HG02840 (cell line): ENCODE measurements around the gene HTR3B.
"Not testable (repeated sequence)": the region's sequence is repeated elsewhere in the genome, so short reads cannot be mapped to it uniquely, and the experiment has no call there.

Source experiments
- ATAC-seq: cut with Tn5 transposase; IDR thresholded peaks from one replicate; pipeline ENCODE4 v1.9.1; 2021; ENCODE audit warnings: mild to moderate bottlenecking, moderate library complexity, moderate number of reproducible peaks; ENCODE audit not compliant: unreplicated experiment, low FRiP score

HTR3B gene, protein sequence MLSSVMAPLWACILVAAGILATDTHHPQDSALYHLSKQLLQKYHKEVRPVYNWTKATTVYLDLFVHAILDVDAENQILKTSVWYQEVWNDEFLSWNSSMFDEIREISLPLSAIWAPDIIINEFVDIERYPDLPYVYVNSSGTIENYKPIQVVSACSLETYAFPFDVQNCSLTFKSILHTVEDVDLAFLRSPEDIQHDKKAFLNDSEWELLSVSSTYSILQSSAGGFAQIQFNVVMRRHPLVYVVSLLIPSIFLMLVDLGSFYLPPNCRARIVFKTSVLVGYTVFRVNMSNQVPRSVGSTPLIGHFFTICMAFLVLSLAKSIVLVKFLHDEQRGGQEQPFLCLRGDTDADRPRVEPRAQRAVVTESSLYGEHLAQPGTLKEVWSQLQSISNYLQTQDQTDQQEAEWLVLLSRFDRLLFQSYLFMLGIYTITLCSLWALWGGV

DNA sequence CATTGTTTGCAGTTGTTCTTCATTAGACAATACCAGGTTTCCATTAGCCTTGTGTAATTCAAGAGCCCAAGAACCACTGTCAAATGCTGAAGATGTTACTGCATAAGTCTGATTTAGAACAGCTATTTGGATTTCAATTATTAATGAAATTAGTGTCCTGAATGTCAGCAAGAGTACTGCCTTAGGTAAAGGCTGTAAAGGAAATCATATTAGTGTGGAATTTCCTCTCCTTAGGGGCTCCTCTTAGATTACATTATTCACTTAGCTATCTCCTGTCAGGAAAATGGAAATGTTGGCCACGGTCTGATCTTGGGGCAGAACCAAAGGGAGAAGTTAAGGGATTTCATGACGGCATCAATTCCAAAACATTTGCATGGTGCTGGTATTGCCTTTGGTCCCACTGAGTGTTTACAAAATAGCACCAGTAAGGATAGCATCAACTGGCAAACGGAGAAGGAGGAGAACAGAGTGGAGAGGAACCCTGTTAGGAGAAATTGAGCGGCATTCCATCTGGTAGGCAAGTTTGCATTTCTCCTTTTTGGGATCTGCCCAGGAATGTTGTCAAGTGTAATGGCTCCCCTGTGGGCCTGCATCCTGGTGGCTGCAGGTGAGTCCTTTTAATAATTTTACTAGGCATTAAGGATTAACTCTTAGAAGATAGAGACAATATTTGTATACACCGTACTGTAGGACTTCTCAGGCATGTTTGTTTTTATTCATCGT is at the start of gene HTR3B:
TSS of gene HTR3B (plus strand) at position 418 of the 723 bp plus-strand sequence. CDS start at position 556, 138 bp downstream.
- no peak for ATAC-seq

DNA sequence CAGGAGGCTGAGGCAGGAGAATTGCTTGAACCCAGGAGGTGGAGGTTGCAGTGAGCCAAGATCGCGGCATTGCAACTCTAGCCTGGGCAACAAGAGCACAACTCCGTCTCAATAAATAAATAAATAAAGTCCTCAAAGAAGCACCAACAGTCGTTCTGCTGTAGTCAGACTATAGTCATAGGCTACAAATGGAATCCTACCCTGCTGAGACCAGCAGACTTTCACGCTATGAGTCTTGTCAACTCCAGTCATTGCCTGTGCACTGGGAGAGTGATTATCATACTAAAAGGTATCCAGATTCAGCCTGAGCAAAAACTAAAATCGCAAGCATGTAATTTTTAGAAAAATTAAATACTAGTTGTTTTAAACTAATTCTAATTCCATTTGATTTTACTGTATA is 48.8 kb upstream of the HTR3B start:
- no peak for ATAC-seq

DNA sequence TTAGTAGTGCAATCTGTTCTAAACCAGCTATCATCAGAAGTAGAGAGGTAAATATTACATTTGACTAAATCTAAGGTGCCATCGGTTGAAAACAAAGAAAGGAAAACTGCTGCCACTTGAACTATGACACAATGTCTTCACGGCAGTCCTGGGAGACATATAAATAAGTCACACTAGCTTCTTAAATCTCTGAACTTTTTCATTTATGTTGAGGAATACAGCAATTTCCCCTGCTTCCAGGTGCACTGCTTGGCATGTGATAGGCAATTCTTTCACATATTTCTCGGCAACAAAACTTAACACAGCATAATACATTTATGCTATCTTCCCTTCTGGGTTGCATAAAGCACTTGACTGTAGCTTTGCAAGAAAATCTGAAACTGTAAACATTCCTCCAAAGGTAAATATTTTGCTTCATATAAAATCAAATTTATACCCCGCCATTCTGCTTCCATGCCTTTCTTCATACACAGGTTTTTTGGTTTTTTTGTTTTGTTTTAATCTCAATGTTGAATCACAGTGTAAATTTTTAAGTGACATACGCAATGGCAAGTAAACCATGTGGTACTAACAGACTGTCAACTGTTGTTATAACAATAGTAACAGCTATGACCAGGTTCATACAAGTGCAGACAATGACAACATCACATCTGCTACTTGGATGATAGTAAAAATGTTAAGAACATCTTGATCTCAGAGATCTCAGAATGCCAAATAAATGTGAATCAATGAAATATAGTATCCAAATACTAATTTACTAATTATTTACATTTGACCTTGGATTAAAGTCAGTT is 47.4 kb upstream of the HTR3B start:
- ATAC-seq, result no peak

DNA sequence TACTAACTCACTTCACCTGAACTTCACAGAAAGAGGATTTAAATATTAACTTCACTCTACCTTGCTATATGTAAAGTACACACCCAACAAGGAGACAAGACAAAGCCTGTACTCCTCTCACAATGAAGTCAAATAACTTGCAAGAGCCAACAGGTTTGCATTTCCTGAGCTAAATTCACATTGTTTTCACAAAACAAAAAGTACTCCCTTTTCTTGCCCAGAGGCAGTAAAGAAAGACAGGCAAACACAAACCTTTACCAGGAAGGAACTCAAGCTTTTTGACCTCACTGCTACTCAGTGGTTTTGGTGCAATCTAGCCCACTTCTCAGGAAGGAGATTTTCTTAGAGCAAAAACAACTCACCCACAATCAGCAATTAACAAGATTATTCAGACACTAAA is 44.9 kb upstream of the HTR3B start:
- ATAC-seq, result no peak

DNA sequence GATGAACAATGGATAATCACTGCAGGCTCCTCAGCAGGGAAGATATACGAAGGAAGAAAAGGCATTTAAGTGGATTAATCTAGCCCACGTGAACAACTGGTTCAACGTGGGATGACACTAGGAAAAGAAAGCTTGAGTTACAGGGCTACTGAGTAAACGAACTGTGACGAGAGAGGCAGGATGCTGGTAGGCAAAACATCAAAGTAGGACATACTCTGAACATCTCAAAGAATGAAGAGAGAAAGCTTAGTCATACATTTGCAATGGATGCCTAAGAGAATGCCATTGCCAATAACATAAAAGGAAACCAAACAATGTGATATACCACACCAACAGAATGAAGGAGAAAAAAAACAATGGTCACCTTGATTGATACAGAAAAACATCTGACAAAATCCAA is 42.2 kb upstream of the HTR3B start:
- ATAC-seq, result no peak

DNA sequence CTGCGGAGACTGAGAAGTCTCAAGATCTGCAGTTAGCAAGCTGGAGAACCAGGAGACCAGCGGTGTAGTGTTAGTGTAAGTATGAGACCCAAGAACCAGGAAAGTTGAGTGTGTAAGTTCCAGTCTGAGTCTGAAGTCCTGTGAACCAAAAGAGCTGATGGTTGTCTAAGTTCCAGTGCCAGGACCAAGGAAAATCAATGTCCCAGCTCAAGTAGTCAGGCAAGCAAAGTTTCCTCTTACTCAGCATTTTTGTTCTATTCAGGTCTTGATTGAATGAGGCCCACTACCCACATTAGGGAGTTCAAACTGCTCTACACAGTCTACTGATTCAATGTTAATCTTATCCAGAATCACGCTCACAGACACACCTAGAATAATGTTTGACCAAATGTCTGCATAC is 40.2 kb upstream of the HTR3B start:
- no peak for ATAC-seq

DNA sequence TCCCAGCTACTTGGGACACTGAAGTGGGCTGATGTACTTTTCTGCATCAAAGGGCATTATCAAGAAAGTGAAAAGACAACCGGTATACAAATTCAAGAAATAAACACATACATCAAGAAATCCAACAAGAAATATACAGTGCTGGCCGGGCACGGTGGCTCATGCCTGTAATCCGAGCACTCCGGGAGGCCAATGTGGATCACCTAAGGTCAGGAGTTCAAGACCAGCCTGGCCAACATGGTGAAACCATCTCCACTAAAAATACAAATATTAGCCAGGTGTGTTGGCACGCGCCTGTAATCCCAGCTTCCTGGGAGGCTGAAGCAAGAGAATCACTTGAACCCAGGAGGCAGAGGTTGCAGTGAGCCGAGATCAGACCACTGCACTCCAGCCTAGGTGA is 38.7 kb upstream of the HTR3B start:
- ATAC-seq, result no peak

DNA sequence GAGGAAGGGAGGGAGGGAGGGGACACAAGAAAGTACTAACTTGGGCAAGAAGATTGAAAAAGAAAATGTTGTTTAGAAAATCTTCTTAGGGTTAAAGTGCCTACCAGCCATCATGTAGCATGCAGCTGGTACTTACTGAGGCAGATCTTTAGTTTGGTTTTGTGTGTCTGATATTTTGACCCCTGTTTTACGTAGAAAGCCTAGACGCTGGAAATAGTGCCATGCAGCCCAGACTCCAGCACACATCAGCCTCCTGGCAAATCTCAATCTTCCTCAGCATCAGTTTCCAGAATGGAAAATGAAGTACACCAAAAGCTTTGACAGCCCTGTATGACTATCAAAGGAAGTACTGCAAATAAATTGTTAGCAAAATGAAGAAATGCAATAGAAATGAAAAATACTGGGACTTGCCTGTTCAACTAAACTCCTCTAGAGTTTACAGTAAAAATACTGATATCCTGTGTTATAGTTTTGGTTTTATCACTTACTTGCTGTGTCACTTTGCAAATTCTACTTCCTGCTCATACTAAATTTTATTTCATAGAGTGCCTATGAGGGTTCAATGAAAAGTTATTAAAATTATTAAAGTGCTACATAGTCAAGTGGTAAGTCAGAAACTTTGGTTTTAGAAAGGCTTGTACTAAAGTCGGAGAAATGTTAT is 36.6 kb upstream of the HTR3B start:
- ATAC-seq, result no peak

DNA sequence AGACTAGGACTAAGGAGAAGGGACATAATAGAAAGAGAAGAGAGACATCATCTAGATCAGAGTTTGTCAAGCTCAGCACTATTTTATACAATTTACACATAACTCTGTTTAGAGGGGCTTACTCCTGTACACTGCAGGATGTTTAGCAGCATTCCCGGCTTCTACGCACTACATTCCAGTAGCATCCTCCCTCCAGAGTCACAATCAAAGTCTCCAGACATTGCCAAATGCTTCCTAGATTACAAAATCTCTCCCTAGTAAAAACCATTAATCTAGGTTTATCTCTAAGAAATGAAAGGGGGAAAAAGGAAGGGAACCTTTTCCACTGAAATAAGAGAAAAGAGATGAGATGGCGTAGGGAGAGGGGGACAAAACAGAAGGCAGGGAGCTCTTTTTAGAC is 33.3 kb upstream of the HTR3B start:
- no peak for ATAC-seq

DNA sequence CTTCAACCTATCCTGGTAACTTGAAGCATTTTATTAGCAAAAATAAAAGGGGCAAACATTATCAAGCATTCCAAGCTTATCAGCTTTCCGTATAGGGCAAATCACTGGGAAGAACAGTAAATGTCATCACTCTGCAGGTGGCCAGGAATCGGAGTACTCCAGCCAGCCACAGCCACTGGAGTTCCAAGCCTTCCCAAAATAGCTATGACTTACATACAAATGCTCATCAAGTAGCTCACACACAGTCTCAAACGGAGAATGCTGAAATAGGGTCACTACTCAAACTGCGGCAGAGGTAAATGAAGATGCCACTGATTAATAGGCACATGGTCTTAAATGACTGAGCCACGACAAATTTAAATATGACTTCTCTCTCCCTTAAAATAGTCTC is 31.4 kb upstream of the HTR3B start:
- no peak for ATAC-seq

DNA sequence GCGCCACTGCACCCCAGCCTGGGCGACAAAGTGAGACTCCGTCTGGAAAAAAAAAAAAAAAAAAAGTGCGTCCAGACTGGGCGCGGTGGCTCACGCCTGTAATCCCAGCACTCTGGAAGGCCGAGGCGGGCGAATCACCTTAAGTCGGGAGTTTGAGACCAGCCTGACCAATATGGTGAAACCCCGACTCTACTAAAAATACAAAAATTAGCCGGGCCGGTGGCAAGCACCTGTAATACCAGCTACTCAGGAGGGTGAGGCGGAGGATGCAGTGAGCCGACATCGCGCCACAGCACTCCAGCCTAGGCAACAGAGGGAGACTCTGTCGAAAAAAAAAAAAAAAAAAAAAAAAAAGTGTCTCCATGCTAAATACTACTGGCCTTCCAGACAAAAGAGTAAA is 30.5 kb upstream of the HTR3B start:
- ATAC-seq, result no peak

DNA sequence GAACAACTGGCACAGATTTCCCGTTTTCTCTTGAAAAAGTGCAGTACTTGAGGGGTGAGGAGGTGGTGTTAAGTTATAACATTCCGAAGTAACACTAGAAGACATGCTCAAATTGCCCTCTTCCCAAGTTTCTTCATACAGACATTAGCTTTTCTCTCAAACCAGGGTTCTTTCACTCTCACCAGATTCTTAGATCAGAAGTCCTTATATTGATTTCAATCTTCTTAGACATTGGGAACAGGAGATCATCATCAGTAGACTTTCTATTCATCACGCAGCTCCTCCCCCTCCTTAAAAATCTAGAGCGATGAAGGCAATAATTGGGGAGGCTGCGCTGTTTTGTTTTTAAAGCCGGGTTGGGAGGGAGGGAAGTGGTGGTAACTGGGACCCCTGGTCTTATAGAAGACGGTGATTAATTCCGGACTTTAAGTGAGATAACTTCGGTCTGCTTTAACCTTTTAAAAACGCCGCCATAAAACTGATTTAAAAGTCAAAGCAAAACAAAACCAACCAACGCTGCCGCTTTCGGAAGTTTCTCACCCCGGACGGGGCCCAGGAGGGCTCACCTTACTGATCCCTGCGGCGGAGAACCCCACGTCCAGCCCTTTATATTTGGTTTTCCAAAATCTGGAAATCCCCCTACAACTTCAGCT is 29.9 kb upstream of the HTR3B start:
- ATAC-seq, result peak; percentile 35

DNA sequence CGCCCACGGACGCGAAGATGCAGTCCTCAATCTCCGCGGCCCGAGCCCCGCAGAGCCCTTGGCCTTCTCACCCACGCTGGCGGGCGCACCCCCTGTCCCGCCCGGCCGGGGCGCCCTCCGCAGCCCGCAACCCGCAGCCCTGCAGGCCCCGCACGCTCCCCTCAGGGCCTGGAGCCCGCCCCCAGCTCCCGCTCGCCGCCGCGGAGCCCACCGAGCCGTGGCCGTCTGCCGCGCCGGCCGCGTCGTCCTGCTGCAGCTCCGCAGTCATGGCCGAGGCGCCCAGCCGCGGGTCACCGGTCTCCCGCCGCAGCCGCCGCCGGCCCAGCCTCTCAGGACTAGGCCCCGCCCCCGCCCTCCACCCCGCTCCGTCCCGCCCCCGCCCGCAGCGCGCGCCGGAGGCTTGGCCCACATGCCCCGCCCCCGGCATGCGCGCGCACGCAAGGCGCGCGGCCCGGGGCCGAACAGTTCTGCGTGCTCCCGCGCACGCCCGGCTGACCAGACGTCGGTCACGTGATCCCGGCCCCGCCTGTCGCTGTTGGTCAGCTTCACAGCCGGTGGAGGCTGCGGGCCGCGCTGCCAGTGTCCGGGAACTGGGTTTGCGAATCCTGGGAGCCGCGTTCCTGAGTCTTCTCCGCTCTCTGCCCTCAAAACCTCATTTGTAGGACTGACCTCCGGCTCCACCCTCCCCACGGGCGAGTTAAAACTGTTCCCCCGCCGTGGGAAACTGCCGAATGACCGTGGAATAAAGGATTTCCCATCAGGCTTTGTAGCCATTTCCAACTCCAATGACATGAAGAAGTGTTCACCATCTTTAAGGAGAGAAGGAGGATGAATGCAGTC is 29.1 kb upstream of the HTR3B start, which contains the start of gene USP28:
TSS of gene USP28 (minus strand) at position 339 of the 840 bp plus-strand sequence. CDS start at position 268, 71 bp downstream.
- ATAC-seq, result peak; percentile 87

DNA sequence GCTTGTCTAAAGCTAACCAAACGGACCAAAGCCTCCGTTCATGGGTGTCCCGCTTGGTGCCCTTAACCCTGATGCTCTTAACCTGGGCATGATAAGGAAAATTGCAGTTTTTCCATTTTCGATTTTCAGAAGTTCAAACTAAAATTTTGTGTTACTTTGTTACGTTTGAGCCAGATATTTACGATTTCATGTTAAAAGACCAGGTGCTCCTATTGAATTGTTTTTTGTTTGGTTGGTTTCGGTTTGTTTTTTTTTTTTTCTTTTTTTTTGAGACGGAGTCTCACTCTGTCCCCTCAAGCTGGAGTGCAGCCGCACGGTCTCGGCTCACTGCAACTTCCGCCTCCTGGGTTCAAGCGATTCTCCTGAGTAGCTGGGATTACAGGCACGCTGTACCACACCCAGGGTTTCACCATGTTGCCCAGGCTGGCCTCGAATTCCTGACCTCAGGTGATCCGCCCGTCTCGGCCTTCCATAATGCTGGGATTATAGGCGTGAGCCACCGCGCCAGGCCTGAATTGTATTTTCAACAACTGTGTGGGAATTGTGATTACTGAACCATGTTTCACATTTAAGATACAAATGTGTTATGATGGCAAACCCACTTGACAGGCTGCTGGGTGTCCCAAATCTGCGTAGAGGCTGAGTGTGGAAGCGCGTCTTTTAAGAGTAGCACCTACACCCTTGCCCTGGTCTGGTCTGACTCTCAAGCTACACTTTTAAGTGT is 28.4 kb upstream of the HTR3B start:
- no peak for ATAC-seq

DNA sequence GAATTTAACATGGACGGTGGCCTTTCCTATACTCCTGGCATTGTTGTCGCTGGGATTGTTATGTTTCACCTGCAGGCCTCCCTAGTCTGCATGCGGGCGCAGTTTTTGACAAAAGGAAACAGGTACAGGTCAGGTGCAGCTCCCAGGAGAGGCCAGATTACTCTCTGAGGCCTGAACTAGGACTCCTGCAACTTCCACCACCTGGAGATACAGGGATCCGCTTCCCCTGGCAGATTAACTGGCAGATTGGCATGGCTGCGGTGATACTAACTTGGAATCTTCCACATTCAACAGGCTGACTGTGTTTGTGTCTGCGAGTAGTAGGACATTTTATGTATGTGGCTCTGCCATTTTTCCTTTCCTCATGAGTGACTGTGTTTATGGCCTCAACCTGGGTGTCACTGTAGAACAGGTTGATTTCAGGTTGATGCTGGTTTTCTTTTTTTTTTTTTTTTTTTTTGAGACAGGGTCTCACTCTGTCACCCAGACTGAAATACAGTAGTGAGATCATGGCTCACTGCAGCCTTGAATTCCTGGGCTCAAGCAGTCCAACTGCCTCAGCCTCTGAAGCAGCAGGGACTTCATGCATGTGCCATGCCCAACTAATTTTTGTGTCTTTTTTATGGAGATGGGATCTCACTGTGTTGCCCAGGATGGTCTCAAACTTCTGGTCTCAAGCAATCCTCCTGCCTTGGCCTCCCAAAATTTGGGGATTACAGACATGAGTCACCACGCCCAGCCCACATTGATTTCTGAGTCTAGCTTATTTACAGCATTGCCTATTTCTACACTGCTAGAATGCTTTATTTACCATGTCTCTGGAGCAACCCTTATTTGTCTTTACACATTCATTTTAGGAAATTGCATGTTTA is 27.6 kb upstream of the HTR3B start:
- no peak for ATAC-seq

DNA sequence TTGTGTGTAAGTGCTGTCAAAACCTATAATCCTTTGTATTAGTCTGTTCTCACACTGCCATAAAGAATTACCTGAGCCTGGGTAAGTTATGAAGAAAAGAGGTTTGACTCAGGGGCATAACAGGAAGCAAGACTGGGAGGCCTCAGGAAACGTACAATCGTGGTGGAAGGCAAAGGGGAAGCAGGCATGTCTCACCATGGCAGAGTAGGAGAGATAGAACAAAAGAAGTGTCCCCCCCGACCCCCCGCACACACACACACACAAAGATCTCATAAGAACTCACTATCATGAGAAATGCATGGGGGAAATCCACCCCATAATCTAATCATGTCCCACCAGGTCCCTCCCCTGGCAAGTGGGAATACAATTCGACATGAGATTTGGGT is 26.9 kb upstream of the HTR3B start:
- ATAC-seq, result no peak

DNA sequence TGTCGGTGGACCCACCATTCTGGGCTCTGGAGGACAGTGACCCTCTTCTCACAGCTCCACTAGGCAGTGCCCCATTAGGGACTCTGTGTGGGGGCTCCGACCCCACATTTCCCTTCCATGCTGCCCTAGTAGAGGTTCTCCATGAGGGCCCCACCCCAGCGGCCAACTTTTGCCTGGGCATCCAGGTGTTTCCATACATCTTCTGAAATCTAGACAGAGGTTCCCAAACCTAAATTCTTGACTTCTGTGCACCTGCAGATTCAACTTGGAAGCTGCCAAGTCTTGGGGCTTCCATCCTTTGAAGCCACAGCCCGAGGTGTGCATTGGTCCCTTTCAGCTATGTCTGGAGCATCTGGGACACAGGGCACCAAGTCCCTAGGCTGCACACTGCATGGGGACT is 25.1 kb upstream of the HTR3B start:
- ATAC-seq, result not testable (repeated sequence)
